GM20000 (cell line): ENCODE measurements around the gene SLC13A5.

ENCODE experiments used
- DNase-seq: peaks from one replicate; pipeline ENCODE4 v3.0.0; 2012; ENCODE audit warnings: low spot score
- TF ChIP-seq, protein P1 (sequence below): IDR thresholded peaks from 2 replicates; pipeline ENCODE4 v1.5.1; 2012; ENCODE audit warnings: mild to moderate bottlenecking, control low read depth; ENCODE audit errors: extremely low read depth, missing control alignments

The SLC13A5 gene

DNA sequence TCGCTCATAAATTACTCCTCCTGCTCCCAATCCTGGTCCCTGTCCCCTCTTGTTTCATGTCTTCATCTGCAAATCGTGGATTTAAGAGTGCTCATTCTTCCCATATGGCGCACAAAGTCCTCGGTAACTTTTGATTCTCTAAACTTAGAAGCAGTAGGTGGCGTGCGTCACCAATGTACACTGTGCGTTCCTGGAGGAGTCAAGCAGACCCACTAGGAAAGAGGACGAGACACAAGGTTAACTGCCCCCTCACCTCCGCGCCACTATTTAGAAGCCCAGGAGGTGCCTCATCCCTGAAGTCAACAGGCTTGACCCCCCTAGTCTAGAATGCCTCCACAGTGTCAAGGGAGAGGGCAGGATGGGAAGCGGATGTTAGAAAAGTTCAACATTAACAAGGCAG, 2.9 kb downstream of the SLC13A5 start:
- TF ChIP-seq, protein P1, sequence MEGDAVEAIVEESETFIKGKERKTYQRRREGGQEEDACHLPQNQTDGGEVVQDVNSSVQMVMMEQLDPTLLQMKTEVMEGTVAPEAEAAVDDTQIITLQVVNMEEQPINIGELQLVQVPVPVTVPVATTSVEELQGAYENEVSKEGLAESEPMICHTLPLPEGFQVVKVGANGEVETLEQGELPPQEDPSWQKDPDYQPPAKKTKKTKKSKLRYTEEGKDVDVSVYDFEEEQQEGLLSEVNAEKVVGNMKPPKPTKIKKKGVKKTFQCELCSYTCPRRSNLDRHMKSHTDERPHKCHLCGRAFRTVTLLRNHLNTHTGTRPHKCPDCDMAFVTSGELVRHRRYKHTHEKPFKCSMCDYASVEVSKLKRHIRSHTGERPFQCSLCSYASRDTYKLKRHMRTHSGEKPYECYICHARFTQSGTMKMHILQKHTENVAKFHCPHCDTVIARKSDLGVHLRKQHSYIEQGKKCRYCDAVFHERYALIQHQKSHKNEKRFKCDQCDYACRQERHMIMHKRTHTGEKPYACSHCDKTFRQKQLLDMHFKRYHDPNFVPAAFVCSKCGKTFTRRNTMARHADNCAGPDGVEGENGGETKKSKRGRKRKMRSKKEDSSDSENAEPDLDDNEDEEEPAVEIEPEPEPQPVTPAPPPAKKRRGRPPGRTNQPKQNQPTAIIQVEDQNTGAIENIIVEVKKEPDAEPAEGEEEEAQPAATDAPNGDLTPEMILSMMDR = no peak
- no peak for DNase-seq

DNA sequence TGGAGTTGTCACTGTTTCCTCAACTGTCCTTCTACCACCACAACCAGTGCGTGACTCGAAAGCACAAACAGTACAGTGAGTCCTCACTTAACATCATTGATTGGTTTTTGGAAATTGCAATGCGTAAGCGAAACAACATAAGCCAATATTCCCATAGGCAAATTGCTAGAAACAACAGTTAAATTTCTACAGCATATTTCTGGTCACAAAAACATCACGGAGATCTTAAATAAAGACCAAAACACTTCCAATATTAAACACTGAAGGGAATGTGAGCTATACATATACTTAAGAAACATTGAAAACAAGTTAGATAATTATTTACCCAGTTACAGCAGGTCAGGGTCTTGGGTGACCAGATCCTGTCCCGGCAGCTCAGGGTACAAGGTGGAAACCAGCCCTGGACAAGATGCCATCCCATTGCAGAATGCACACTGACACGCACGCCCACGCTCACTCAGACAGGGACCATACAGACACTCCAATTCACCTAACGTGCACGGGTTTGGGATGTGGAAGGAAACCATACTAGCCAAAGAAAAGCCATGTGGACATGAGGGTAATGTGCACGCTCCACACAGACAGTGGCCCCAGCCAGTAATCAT, 4.7 kb downstream of the SLC13A5 start:
- no peak for DNase-seq

DNA sequence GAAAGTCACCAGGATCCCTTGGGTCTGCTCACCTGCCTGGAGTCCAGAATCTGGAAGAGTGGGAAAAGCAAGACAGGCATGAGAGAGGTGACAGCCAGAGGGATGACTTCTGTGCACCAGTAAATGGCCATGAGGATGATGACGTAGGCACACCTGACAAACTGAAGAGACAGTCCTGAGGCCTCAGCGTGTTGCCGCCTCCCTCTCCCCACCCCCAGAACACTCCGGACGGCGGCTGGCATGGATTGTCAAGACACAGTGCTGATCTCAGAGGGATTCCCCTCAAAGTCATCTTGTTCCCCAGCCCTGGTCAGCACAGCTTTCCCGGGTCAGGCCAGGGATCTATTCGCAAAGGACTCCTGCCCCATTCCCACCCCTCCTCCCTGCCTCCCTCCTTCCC, 6.2 kb downstream of the SLC13A5 start:
- TF ChIP-seq, protein P1 = no peak
- no peak for DNase-seq

More for the DNA sequence above, 4.7 kb downstream of the SLC13A5 start:
- TF ChIP-seq, protein P1 = no peak

DNA sequence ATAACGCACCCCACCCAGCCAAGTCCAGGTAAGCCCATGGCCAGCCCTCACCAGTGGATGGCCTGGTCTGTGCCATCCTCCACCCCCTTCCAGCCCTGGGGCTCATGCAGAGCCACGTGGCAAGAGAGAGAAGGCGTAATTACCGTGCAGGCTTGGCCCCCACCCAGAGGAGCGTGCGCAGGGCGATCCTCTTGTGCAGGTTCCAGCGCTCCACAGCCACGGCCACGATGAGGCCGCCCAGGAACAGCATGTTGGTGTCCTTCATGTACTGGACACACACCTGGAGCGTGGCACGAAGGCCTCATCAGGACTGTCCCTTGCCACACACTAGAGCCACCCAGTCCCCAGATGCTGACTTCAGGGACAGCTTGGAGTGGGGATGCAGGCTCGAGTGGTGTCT, 6.7 kb downstream of the SLC13A5 start:
- TF ChIP-seq, protein P1 = no peak
- DNase-seq = no peak

DNA sequence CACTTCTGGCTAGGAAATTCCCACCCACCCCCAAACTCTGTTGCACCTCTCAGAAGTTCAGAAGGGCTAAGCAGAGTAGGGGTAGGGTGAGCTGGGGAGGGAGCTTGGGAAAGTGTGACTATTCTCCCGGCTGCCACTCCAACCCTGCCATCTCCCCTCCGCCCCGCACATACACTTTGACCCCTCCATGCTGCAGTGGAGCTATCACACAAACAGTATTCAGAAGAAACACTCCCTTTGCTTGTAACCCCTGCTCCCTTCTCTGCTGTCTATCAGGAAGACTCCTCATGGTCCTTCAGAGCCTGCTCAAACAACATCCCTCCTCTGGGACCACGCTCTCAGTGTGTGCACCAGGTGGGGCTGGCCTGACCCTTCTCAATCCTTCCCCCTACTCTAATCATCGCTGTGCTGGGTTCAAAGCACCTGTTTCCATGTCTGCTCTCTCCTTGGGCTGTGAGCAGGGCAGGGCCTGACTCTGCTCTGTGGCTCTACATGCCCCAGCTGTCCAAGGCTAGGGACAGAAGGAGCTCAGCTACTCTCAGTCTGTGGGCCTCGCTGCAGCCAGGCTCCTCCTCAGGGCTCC, 8.6 kb downstream of the SLC13A5 start:
- DNase-seq = no peak
- TF ChIP-seq, protein P1 = no peak

DNA sequence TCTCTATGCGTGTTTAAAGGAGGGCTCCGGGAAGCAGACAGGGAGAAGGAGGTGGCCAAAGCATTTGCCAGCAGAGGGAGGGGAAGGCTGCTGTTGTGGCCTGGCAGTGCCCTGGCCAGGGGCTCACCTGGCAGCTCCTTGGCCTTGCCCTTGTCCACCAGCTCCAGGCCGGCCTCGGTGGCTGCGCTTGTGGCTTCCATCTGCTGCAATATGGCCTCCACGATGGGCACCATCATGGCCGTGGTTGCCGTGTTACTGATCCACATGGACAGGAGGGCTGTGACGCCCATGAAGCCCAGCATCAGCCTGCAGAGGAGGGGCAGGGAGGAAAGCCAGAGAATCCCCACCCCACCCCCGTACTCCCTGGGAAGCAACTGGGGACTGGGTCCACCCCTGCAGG, 9.4 kb downstream of the SLC13A5 start:
- DNase-seq = no peak
- TF ChIP-seq, protein P1 = no peak

DNA sequence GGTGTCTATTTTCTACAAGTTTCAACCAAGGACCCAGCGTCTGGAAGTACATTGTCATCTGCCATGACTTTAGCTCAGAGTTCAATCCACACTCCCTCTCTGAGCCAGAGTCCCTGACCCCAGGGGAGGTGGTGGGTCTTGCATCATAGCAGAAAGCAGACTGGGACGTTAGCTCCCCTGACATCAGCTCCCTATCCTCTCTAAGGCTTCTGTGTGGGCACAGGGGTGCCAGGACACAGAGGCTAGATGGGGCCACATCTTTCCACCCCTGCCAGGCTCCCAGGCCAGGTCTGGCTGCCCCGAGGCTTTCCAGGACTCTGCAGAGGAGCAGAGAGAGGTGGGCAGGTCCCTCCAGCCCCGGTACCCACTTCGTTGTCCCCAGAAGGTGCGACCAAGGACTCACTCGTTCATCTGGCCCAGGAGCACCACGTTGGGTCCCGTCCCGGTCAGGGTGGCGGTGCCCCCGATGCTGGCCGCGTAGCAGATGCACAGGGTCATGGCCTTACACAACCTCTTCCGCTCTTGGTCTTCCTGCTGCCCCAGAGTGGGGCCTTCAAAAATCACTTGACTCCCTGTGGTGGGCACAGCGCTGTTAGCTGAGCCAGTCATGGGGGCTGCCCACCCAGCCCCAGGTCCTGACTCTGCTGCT, 10.5 kb downstream of the SLC13A5 start:
- DNase-seq = no peak
- TF ChIP-seq, protein P1 = no peak
